IPS-18c (cell line): Measurements from ENCODE around the gene PRR30.
"Not testable (repeated sequence)": the region's sequence is repeated elsewhere in the genome, so short reads cannot be mapped to it uniquely, and the experiment has no call there.

Experiments used
- H3K4me3 ChIP-seq: 2 replicates; pipeline ENCODE4 v1.7.0; 2013; ENCODE audit warnings: low read depth, mild to moderate bottlenecking, low read length, moderate library complexity; ENCODE audit not compliant: insufficient read depth
- H3K9me3 ChIP-seq: one replicate; pipeline ENCODE4 v1.6.1; 2013; ENCODE audit warnings: mild to moderate bottlenecking, low read length, moderate library complexity; ENCODE audit not compliant: control insufficient read depth, insufficient read depth

PRR30 gene

DNA sequence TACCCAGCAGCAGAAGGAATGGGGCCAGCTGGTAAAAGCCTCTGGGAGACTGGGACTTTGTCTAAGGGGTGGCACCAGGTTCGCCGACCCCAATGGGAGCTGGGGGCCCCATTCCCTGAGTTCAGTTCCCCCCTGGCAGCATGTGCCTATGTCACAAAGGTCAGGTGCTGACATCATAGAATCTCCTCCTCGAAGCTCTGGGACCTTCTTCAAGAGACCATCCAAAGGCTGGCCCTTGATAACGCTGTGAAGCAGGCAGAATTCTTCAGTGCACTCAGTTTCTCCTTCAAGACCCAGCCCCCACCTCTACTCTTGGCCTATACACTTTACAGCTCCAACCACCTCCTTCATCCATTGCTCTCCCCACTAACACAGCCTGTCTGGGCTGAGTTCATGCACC is at the start of gene PRR30:
Gene PRR30, minus strand, starts transcription at position 101 of the 400 bp plus-strand sequence. CDS start 1,081 bp downstream, outside the sequence.
- Histone ChIP-seq H3K4me3 (no peak within 1 kb of the TSS), H3K9me3 (no peaks in the 10 kb centered on the region)

DNA sequence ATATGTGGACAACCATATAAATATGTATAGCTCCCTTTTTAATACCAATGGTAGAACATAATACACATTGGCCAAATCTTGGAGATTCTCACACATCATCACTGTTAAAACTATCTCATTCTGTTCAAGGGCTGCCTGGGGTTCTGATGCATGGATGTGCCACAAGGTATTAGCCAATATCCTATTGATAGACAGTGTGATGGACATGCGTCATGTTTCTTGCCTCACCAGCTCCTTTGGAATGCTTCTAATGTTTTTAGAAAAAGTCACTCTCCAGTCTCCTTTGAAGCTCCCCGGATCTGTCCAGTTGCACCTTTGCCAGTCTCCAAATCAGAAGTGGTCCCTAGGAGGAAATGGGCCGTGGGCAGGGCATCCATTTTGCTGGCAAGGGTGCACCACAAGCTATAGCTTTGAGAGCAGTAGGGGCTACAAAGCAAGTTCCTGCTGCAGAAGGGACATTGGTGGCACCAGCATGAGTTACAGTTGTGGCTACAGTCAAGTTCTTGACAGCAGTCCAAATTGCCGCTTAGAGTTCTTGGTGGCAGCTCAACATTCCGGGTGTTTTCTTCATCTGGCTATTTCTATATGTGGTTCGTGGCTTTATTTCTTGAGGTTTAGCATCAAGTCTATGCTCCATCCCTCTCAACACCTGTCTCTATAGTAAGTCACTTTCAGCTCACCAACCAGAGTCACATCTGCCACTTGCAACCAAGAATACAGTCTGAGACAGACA is 47.6 kb upstream of the PRR30 start:
- no peak overlapping the region for H3K4me3 ChIP-seq
- no peaks in the 10 kb centered on the region for H3K9me3 ChIP-seq

DNA sequence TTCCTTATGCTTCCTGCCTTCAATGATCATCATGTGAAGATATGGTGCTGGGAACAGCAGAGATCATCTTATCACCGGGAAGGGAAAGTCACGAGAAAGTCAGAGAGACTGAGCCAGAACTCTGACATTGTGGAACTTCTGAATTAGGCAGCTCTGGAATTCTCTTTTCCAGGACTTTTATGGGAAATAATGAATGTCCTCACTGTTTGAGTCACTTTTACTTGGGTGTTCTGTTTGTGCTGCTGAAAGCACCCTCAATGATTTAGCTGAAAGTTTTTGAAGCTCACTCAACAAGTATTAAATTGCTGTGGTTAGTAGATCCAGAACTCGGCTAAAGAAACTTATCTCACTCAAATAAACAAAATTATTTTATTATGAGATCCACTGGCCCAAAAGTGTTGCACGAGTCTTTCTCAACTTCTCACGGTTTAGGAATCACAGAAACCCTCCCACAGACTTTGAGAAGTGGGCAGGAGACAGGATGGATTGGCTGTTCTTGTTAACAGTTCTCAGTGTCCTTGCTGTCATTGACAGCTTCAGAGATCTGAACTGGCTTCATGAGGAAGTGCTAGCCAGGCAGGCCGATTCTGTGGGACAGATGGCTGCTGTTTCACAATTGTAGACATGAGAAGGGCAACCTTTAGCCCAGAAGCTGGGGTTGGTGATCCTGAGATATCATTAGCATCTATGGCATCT is 46.3 kb upstream of the PRR30 start:
- H3K4me3 ChIP-seq, result no peak overlapping the region
- no peaks in the 10 kb centered on the region for H3K9me3 ChIP-seq

- Histone ChIP-seq H3K9me3 (no peaks in the 10 kb centered on the region), H3K4me3 (no peak overlapping the region)
Measured at GRCh38 chr2:27184115-27184514, 44.9 kb upstream of the PRR30 start.

GRCh38 chr2:27182346-27182745 is 43.1 kb upstream of the PRR30 start:
- Histone ChIP-seq H3K9me3 (no peaks in the 10 kb centered on the region), H3K4me3 (no peak overlapping the region)

DNA sequence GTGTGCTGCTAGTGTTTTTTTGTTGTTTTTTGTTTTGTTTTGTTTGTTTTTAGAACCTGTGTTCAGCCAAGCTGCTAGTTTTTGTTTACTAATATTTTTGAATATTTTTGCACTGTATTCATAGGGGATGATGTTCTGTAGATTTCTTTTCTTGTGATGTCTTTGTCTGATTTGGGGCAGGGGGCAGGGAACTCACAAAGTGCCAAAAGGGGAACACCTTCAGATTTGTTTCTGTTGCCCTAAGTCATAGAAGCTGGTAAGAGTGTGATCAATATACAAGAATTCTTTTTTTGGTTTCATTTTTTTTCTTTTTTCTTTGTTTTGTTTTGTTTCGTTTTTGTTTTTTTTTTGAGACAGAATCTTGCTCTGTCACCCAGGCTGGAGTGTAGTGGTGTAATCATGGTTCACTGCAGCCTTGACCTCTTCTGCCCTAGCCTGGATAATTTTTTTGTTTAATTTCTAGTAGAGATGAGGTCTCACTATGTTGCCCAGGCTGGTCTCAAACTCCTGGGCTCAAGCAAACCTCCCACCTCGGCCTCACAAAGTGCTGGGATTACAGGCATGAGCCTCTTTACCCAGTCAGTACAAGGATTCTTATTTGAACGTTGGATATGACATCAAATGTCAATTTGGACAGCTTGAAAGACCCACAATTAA is 40.3 kb upstream of the PRR30 start:
- no peaks in the 10 kb centered on the region for H3K9me3 ChIP-seq
- no peak overlapping the region for H3K4me3 ChIP-seq

- Histone ChIP-seq H3K9me3 (no peaks in the 10 kb centered on the region), H3K4me3 (no peak overlapping the region)
Measured at GRCh38 chr2:27178469-27178868, 39.3 kb upstream of the PRR30 start.

DNA sequence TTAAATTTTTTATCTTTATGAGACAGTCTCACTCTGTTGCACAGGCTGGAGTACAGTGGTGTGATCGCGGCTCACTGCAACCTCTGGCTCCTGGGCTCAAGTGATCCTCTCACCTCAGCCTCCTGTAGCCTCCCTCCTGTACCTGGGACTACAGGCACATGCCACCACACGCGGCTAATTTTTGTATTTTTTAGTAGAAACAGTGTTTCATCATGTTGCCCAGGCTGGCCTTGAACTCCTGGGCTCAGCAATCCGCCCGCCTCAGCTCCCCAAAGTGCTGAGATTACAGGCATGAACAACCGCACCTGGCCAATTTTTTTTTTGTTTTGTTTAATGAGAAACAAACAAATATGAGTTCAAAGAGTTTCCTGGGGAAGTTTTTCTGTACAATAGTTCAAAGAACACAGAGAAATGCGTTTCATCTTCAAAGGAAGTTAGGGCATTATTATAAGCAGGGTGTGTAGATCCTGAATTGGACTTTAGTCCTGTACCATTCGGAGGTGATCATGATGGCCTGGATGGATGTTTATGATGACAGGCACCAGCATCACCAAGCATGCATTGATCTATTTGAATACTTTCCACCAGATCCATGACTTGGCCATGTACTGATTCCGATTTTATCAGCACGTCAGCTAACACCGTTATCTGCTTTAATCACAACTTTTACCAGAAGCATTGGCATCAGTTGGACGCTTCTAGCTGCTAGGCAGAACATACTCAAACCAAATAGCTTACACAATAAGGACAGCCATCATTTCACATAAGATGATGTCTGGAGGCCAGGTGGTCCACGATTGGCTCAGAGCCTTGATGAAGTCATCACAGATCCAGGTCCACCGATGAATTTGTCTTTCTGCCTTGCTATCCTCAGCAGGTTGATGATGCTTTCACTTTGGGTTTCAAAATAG is 38.5 kb upstream of the PRR30 start:
- Histone ChIP-seq H3K9me3 (no peaks in the 10 kb centered on the region), H3K4me3 (no peak overlapping the region)

DNA sequence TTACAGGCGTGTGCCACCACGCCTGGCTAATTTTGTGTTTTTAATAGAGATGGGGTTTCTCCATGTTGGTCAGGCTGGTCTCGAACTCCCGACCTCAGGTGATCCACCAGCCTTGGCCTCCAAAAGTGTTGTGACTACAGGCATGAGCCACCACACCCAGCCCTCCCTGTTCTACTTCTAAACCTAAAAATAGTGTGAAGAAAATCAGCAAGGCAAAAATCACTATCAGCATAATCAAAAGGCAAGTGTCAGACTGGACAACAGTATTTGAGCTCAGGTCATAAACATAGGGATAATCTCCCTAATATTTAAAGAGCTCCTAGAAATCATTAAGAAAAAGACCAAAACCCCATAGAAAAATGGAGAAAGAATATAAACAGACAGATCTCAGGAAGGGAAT is 36.6 kb upstream of the PRR30 start:
- H3K4me3 ChIP-seq, H3K9me3 ChIP-seq: not testable (repeated sequence)

DNA sequence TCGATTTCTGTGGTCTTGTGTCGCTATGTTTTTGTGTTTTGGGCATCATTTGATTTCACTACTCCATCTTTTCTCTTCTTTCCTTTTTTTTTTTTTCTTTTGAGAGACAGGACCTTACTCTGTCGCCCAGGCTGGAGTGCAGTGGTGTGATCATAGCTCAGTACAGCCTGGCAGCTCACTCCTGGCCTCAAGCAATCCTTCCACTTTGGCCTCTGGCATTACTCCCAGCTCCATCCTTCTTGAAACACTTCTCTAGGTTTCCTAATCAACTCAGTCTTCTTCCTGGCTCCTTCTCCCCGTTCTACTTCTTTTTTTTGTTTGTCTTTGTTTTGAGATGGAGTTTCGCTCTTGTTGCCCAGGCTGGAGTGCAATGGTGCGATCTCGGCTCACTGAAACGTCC is 36.1 kb upstream of the PRR30 start:
- Histone ChIP-seq H3K9me3 (no peaks in the 10 kb centered on the region), H3K4me3 (no peak overlapping the region)

GRCh38 chr2:27174638-27175037 is 35.4 kb upstream of the PRR30 start:
- H3K9me3 ChIP-seq, result no peaks in the 10 kb centered on the region
- H3K4me3 ChIP-seq, result no peak overlapping the region

DNA sequence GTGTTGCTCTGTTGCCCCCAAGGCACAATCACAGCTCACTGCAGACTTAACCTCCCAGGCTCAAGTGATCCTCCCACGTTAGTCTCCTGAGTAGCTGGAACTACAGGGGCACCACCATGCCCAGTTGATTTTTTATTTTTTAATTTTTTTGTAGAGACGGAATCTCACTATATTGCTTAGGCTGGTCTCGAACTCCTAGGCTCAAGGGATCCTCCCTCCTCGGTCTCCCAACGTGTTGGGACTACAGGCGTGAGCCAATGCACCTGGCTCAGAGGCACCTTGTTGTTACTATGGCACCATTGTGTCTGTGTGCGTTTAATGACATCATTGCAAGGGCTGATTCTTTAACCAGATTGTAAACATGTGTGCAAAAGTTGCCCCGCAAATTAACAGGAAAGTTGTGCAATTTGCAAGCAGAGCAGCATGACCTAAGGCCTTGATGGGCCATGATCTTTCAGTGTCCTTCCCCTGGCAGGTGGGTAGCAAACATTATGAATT is 32.2 kb upstream of the PRR30 start:
- H3K4me3 ChIP-seq, result no peak overlapping the region
- H3K9me3 ChIP-seq, result no peaks in the 10 kb centered on the region

GRCh38 chr2:27170581-27171337 is 31.5 kb upstream of the PRR30 start:
- Histone ChIP-seq H3K4me3 (no peak overlapping the region; the same call in 1 of the 2 replicates), H3K9me3 (no peaks in the 10 kb centered on the region)

GRCh38 chr2:27164960-27165763 is 26.0 kb upstream of the PRR30 start:
- Histone ChIP-seq H3K9me3 (no peaks in the 10 kb centered on the region), H3K4me3 (no peak overlapping the region)

DNA sequence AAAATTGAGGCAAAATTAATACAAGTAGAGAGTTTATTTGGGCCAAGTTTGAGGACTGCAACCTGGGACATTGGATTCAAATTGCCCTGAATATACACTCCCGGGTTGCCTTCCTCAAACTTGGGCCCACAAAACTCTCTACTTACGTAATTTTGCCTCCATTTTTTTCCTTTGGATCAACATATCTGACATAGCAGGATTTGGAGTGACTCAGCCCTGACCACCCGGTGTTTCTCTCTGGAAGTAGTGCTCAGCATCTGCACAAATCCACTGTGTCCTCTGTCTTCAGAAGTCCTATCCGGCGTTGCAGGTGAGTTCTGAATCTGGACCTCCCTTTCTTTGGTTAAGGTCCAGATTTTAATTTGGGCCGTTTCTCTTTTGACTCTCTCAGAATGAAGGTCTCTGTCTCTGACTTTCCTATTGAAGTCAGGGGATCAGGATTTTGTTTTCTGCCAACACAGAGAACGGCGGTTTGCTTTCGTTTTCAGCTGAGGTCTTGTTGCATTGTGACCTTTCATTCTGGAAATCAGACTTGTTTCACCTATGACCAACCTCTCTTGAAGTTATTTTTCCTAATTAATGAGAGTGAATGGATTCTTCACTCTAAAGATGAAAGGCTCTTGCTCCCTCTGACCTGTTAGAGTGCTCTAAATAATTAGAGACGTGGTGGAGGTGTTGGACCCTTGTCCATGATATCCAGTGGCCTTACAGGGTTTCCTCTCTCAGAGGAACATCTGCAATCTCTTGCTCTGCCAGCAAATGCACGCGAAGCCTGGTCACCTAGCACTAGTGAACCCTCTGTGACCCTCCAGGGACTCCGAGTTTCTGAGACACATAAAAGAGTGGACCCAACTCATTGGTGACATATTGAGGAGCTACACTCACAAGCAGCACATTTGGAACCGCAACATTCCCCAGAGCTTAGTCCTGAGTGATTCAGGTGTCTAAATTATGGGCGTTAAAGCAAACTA is 23.2 kb upstream of the PRR30 start:
- H3K4me3 ChIP-seq, result no peak overlapping the region
- no peaks in the 10 kb centered on the region for H3K9me3 ChIP-seq
